Smooth muscle cell (in vitro differentiated cells): Measurements from ENCODE around the gene FBXO22. TPM values are rescaled to one million over a fixed set of nuclear protein-coding genes. Genes with fewer than 3 reads are reported as not detected.

ENCODE experiments used
- DNase-seq: peaks from one replicate; lab custom pipeline; 2025; ENCODE audit not compliant: unreplicated experiment; lab: John Stamatoyannopoulos, UW
- H2AFZ ChIP-seq: fragments of 200-600 bp; sonication (generic); 2 replicates; pipeline ENCODE4 v1.6.0; 2016; ENCODE audit warnings: antibody characterized with exemption, low read depth, mild to moderate bottlenecking
- H3F3A ChIP-seq: fragments of 200-600 bp; sonication (generic); 2 replicates; pipeline ENCODE4 v1.6.0; 2017; ENCODE audit warnings: antibody characterized with exemption, low read depth
- H3K27ac ChIP-seq: fragments of 200-600 bp; sonication (generic); 2 replicates; pipeline ENCODE4 v1.5.1; 2016; ENCODE audit warnings: low read depth, mild to moderate bottlenecking
- H3K27me3 ChIP-seq: fragments of 200-600 bp; sonication (generic); 2 replicates; pipeline ENCODE4 v1.6.1; 2016; ENCODE audit warnings: low read depth, mild to moderate bottlenecking
- H3K36me3 ChIP-seq: fragments of 200-600 bp; sonication (generic); 2 replicates; pipeline ENCODE4 v1.5.1; 2016; ENCODE audit warnings: low read depth
- H3K4me1 ChIP-seq: fragments of 200-600 bp; sonication (generic); 2 replicates; pipeline ENCODE4 v1.5.1; 2016; ENCODE audit warnings: low read depth
- H3K4me2 ChIP-seq: fragments of 200-600 bp; sonication (generic); 2 replicates; pipeline ENCODE4 v1.6.0; 2016; ENCODE audit warnings: mild to moderate bottlenecking
- H3K4me3 ChIP-seq: fragments of 200-600 bp; sonication (generic); 2 replicates; pipeline ENCODE4 v1.5.1; 2016; ENCODE audit warnings: mild to moderate bottlenecking
- H3K79me2 ChIP-seq: fragments of 200-600 bp; sonication (generic); 2 replicates; pipeline ENCODE4 v1.6.0; 2016; ENCODE audit warnings: low read depth, mild to moderate bottlenecking
- H3K9ac ChIP-seq: fragments of 200-600 bp; sonication (generic); 2 replicates; pipeline ENCODE4 v1.6.0; 2016; ENCODE audit warnings: low read depth
- H3K9me3 ChIP-seq: fragments of 200-600 bp; sonication (generic); replicated peaks from 2 replicates; pipeline ENCODE4 v1.5.1; 2016; ENCODE audit warnings: low read depth
- H4K20me1 ChIP-seq: fragments of 200-600 bp; sonication (generic); 2 replicates; pipeline ENCODE4 v1.6.0; 2016; ENCODE audit warnings: low read depth
- CTCF ChIP-seq: fragments of 200-600 bp; sonication (generic); IDR thresholded peaks from 2 replicates; pipeline ENCODE4 v1.5.1; 2017; ENCODE audit warnings: borderline replicate concordance, mild to moderate bottlenecking, antibody characterized with exemption; ENCODE audit not compliant: insufficient read depth, poor library complexity, severe bottlenecking
- WGBS: methylation state at CpG from one replicate; pipeline ENCODE4 v1.1.7; 2016; ENCODE audit warnings: low lambda C conversion rate; 5-methylcytosine and 5-hydroxymethylcytosine counted together
- polyA plus RNA-seq: library from polyadenylated mRNA; unstranded; fragments of >200 nt; fragmentation: Nextera tagmentation; extraction: Ambion mirVana; gene quantifications from 2 replicates; pipeline ENCODE4 v1.2.1, GENCODE V29; 2016
- total RNA-seq: library from RNA; depleted of rRNA; stranded (reverse); fragments of >200 nt; gene quantifications from 2 replicates; pipeline ENCODE4 v1.2.3, GENCODE V29; 2014

FBXO22 gene
- total and polyA plus RNA-seq, 2 experiments from 2014 or later = 51.5 to 60.1 TPM

- H3K4me3 ChIP-seq = no peak overlapping the region
- H2AFZ ChIP-seq = no peak overlapping the region
- no peaks in the 10 kb centered on the region for H3K27me3 ChIP-seq
- no peak overlapping the region for H3K9ac ChIP-seq
- no peak overlapping the region for H3K4me2 ChIP-seq
- no peaks in the 10 kb centered on the region for H3K9me3 ChIP-seq
- no peak overlapping the region for H3K27ac ChIP-seq
- H3K79me2 ChIP-seq = peaks cover 17% of the 10 kb centered on the region
- DNase-seq = no peak
- no peaks in the 10 kb centered on the region for H3F3A ChIP-seq
- H4K20me1 ChIP-seq = peaks cover 70% of the 10 kb centered on the region
- 87% methylated on average over 5 of the region's 5 CpGs for WGBS
- no peaks in the 10 kb centered on the region for H3K4me1 ChIP-seq
- H3K36me3 ChIP-seq = peaks cover 22% of the 10 kb centered on the region
- TF ChIP-seq CTCF = no peak
These were observed 26.3 kb downstream of the FBXO22 start for GRCh38 chr15:75929799-75930565.

GRCh38 chr15:75930866-75931265, 27.2 kb downstream of the FBXO22 start:
- Histone ChIP-seq H3K27ac (no peak overlapping the region), H4K20me1 (peaks cover 62% of the 10 kb centered on the region), H3K4me1 (no peaks in the 10 kb centered on the region), H2AFZ (no peak overlapping the region), H3K9ac (no peak overlapping the region), H3F3A (no peaks in the 10 kb centered on the region), H3K36me3 (peaks cover 28% of the 10 kb centered on the region), H3K79me2 (peaks cover 17% of the 10 kb centered on the region), H3K27me3 (no peaks in the 10 kb centered on the region), H3K9me3 (no peaks in the 10 kb centered on the region), H3K4me2 (no peak overlapping the region), H3K4me3 (no peak overlapping the region)
- no peak for TF ChIP-seq CTCF
- DNase-seq = no peak
- 94% methylated on average over 2 of the region's 2 CpGs for WGBS

- no peak for TF ChIP-seq CTCF
- no peaks in the 10 kb centered on the region for H3K79me2 ChIP-seq
- WGBS = 88% methylated on average over 3 of the region's 3 CpGs
- DNase-seq = no peak
- H3K4me3 ChIP-seq = no peak overlapping the region
- no peaks in the 10 kb centered on the region for H3K36me3 ChIP-seq
- H3K27ac ChIP-seq = no peak overlapping the region
- H2AFZ ChIP-seq = no peak overlapping the region
- H3F3A ChIP-seq = peaks cover 4% of the 10 kb centered on the region
- H3K27me3 ChIP-seq = no peaks in the 10 kb centered on the region
- no peak overlapping the region for H3K4me2 ChIP-seq
- no peaks in the 10 kb centered on the region for H3K4me1 ChIP-seq
- no peaks in the 10 kb centered on the region for H3K9me3 ChIP-seq
- H4K20me1 ChIP-seq = no peaks in the 10 kb centered on the region
- H3K9ac ChIP-seq = no peak overlapping the region
These were observed 38.8 kb downstream of the FBXO22 start for GRCh38 chr15:75942464-75942863.

GRCh38 chr15:75943246-75943645, 39.6 kb downstream of the FBXO22 start:
- no peak for DNase-seq
- no peaks in the 10 kb centered on the region for H3K36me3 ChIP-seq
- WGBS = 86% methylated on average over 5 of the region's 5 CpGs
- H3F3A ChIP-seq = peaks cover 4% of the 10 kb centered on the region
- TF ChIP-seq CTCF = no peak
- H3K27ac ChIP-seq = no peak overlapping the region
- H3K4me1 ChIP-seq = no peaks in the 10 kb centered on the region
- H3K27me3 ChIP-seq = no peaks in the 10 kb centered on the region
- H4K20me1 ChIP-seq = no peaks in the 10 kb centered on the region
- H2AFZ ChIP-seq = no peak overlapping the region
- no peak overlapping the region for H3K9ac ChIP-seq
- no peak overlapping the region for H3K4me3 ChIP-seq
- H3K4me2 ChIP-seq = no peak overlapping the region
- H3K9me3 ChIP-seq = no peaks in the 10 kb centered on the region
- H3K79me2 ChIP-seq = no peaks in the 10 kb centered on the region
